GOT3 (cell line): Measurements from ENCODE around the gene KCNJ12.
"Not testable (repeated sequence)": the region's sequence is repeated elsewhere in the genome, so short reads cannot be mapped to it uniquely, and the experiment has no call there.

ENCODE experiments used
- DNase-seq: peaks from one replicate; lab custom pipeline; 2025; ENCODE audit warnings: mixed read lengths; lab: John Stamatoyannopoulos, UW

KCNJ12 gene

DNA sequence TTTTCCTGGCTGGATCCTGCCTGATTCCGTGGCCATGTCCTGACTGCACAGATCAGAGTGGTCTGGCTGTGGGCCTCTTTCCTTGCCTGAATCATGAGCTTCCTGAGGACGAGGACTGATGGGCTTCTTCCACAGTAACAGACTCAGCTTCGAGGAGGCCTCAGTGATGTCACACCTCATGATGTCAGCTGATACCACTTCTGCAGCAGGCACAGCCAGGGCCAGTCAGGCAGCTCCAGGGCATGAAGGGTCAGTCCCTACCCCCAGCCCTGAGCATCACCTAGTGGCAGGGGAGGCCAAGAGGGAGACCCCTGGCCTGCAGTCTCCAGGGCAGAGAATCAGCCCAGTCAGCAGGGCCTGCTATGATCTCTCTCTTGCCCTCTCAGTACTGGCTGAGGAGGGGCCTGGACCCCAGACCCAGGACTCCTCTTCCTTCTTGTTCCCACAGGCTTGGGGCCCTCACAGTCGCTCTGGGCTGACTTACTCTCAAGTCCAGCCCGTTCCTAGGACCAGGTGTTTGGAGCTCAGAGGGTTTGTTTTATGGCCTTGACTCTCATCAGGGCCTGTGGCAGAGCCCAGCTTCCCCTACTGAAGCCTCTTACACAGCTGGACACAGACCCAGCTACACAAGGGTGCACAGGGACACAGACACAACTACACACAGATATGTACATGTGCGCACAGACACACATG lies 26.7 kb upstream of the KCNJ12 start:
- not testable (repeated sequence) for DNase-seq

DNA sequence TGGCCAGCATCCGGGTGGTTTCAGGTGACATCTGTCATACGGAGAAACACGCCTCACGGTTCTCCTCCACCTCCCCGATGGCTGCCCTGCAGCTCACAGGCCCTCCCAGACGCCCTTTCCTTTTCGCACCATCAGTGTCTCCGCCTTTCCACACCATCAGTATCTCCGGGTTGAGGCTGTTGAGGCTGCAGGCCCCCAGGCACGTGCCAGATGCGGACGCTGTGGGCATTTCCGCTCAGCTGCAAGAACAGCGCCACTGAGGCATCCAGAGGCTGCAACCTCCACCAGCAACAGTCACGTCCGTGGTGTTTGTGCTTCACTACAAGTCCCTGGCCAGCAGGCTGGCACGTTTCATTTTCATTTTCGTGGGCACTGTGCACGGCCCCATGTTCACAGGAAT lies 25.7 kb upstream of the KCNJ12 start:
- not testable (repeated sequence) for DNase-seq

DNA sequence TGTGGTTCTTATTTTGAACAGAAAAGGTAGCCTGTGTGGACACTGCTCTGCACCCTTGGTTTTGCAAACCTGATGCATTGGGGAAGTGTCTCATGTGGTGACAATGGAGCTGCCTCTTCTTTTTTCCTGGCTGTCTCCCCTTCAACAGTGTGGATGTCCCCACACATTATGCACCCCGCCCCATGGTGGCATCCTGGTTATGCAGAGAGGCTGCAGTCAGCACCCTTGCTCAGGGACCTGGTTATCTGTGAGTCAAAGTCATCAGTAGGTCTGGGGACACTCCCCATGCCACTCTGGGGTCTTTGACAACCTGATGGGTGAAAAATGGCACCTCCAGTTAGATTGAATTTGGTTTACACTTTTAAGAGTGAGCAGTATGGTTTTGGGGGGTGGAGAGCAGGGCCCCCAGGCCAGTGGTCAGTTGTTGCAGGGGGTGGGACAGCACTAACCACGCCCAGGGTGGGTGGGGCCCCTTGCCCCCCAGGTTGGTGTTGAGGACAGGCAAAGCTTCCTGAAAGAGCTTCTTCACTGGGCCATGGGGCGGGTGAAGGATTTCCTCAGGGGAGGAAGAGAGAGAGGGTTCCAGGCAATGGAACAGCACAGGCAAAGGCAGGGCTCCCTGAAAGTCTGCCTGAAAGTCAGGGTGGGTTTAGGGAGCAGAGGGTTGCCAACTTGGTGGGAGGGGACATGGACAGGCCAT lies 24.6 kb upstream of the KCNJ12 start:
- no peak for DNase-seq

DNA sequence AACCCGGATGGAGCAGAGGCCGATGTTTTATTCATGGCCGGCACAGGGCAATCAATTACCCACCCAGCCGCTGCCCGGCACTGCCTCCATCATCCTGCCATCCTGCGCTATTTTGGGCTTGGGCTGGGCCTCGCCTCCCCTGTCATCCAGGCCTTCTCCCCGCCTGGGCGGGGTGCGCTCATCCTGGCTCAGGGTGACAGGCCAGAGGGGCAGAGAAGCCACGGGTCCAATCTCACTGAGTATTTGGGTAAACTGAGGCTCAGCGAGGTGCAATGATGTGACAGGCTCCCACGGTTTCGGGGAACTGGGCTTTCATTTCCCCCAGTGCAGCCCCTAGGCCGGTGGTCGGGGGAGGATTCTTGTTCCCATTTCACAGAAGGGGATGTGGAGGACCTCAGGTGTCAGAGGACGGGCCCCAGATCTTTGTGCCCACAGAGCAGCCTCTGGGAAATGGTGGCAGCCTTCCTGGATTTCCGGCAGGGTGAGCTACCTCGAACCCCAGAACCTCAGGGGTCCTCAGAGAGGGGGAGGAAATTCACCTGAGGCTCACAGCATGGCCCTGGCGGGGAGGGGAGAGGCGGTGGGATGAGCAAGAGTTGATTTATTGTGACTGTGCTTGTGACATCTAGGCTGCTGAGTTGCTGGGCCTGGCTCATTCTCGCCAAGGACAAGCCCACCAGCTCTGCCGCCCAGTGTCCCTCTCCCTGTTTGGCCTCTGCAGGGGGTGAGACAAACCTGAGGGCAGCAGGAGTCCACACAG lies 23.8 kb upstream of the KCNJ12 start:
- no peak for DNase-seq

DNA sequence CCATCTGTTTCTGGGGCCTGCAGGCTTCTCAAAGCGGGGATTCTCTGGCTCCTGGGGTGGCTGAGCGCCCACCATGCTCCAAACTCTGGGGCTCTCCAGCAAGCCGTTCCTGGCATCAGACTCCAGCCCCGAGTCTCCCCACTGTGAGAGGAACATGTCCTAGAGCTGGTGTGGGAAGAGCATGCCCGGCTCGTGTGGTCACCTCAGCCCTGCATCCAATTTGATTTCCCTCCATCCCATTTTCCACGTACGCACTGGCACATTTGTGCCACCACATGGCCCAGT lies 23.2 kb upstream of the KCNJ12 start:
- no peak for DNase-seq

DNA sequence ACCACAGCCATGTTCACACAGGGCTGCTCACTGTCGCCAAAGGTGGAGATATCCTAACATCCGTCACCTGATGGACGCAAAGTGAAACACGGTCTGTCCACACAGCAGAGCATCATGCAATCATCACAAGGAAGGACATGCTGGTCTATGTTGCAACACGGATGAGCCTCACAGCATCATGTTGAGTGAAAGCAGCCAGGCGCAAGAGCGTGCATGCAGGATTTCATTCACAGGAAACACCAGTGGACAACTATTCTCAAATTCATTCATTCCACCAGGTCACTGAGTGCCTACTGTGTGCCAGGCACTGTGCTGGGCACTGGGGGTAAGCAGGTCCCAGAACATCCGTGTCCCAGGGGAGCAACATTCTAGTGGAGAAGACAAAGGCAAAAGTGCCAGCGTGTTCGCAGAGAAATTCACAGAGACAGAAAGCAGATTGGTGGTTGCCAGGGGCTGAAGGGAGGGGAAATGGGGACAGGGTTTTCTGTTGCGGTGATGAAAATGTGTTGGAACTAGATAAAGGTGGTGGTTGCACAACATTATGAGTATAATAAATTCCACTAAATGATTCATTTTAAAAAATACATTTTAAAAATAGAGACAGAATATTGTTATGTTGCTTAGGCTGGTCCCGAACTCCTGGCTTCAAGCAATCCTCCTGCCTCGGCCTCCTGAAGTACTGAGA lies 22.7 kb upstream of the KCNJ12 start:
- no peak for DNase-seq

DNA sequence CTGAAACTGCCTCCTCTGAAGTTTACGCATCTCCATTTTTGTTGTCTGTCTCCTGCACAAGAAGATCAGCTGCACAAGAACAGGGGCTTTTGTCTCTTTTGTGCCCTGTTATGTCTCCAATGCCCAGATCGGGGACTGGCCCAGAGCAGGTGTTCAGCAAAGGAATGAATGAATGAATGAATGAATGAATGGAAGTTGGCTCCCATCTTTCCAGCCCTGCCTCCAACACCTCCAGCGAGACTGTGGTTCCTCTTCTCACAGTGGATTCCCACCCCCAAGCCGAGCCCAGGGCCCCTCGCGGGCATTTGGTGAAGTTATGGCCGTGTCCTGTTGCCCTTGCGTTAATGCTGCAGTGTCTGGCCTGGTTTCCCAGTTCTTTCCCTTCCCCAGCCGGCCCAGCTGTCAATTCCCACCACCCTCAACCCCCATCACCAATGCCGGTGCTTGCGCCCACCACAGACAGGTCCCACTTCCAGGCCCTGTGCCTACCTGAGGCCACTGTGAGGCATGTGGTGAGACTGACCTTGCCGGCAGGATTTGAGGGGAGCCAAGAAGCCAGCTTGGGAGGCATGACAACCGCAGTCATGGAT lies 21.3 kb upstream of the KCNJ12 start:
- DNase-seq: no peak

DNA sequence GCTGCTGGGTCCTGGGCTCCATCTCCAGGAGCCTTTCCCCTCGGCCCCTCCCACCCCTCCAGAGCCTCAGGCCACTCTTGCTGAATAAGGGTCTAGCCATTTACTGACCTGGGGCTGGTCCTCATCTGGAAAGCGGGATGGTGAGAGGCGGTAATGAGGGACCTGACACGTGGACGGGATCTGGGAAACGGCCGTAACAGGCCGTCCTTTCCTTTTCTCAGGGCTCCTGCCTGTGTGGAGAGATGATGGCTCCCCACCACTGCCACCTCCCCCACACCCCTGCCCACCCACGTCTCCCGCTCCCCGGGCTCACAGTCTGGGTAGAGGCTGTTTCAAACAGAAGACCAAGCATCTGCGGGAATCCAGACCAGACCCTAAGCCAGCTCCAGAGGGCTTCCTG lies 20.6 kb upstream of the KCNJ12 start:
- no peak for DNase-seq

DNA sequence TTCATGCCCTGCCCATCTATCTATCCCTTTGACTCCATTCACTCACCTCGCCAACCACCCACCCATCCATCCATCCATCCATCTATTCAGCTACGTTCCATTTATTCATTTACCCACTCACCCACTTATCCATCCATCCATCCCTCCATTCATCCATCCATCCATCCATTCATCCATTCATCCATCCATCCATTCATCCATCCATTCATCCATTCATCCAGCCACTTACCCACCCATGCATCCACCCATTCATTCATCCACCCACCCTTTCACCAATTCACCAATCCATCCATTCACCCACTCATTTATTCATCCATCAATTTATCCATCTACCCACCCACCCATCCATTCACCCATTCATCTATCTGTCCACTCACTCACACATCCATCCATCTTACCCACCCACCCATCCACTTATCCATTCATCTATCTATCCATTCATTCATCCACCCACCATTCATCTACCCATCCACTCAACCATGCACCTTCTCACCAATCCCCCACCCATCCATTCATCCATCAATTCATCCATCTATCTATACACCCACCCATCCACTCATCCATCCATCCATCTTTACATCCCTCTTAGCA lies 19.5 kb upstream of the KCNJ12 start:
- DNase-seq: no peak

DNA sequence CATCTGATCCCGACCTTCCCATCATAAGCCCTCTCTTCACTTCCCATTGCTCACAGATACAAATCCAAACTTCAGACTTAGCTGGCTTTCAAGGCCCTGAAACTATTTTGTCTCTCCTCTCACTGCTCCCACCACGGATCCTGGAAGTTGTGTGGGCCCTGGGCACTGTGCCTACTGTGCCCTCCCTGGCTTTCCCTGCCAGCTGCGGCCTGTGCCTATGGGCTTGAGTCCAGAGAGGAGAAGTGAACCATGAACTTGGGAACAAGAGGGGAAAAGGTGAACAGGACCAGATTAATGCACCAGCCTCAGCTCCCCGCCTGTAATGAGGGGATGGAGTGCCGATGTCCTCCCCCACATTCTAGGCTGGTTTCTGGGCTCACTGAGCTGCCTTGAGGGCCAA lies 18.9 kb upstream of the KCNJ12 start:
- DNase-seq: no peak

DNA sequence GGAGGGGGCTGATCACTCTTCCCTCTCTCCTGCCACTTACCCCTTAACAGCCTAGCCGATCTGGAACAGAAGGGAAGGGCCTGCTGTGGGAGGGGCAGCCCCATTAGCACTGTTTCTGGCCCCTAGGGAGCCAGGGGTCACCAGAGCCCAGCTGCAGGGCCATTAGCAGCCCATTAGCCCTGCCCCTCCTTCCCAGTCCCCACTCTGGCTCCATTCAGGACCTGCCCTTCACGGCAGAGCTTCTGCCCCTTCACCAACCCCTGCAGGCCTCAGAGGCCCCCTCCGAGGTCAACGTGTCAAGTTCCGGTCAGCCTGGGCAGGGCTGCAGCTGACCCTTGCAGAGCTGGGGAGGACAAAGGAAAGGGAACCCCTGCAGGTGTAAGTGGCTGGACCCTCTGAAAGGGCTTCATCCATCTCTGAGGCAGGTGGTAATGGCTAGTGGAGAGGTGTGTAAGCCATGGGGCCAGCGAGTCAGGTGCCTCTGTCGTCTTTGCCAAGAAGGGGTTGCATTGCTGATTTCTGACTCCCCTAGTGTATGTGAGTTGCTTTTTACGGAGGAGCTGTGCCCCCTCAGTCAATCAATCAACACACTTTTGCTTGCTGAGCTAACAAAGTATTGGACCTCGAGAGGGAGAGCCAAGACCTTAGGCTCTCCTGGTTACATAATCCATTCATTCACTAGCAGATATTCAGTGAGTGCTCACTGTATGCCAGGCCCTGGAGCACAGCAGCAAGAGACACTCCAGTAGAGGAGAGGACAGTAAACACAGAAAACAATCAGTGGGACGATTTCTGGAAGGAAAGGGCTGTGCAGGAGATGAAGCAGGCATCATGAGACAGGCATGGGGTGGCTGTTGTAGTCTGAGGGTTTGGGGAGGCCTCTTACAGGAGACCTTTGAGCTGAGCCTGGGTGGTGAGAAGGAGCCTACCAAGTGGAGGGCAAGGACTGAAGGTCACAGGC lies 18.2 kb upstream of the KCNJ12 start:
- no peak for DNase-seq

DNA sequence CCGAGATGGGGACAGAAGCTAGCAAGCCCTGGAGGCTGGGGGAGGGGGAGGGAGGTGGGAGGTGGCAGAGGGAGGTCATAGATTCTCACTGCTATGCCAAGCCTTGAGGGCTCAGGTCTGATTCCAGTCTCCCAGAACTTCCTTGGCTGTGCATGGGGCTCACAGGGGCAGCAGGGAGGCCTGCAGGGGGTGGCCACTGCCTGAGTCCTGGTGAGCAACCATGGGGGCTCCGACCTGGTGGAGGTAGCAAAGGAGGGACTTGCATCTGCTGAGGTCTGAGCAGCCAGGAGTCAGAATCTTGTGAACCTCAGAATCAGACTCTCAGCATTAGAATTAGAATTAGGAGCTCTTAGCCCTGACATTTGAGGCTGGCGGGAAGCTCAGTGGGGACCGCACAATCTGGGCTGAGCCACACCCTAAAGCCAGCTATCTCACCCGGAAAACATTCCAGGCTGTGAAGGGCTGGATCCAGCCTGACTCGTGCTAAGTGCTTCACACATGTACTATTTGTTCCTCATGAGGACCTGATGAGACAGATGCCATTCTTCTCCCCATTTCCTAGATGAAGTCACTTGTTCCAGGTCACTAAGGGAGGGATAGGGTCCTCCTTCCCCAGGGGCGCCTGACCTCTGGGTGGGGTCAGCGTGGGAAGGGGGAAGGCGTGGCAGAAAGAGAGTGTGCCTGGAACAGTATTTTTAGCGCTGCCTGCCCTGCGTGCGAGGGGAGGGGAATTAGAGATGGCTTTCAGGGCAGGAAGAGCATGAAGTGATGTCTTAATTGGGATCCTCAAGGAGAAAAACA lies 17.3 kb upstream of the KCNJ12 start:
- DNase-seq: no peak

DNA sequence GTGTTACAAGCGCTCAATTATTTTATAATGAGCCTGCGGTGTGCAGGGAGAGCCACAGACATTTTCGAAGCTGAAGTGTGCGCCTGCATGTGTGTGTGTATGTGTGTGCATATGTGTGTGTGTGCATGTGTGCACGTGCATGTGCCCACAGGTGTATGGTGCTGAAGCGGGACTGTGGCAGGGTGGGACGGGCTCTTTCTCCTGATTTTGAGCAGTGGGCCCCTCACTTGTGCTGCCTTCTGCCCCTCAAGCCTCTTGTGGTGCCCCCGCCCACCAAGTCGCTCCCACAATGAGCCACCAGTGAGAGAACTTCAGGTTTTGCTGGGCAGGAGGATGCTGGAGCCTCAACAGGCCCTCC lies 16.7 kb upstream of the KCNJ12 start:
- DNase-seq: no peak

DNA sequence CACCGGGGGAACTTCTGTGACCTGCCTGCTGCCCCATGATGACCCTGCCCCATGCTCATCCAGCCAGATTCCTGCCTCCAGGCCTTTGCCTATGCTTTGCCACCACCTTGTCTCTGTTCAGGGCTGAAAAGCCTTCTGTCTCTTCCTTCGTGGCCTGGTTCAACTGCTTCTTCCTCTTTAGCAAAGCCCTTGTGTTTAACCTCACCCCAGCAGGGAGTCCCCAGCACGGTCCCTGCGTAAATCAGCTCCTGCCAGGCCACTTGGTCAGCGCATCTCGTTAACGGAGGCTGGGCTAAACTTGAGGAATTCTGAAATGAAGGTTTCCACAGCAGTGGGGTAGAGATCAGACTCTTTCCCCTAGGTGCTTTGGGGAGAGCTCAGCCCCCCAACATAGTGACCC lies 16.1 kb upstream of the KCNJ12 start:
- no peak for DNase-seq

DNA sequence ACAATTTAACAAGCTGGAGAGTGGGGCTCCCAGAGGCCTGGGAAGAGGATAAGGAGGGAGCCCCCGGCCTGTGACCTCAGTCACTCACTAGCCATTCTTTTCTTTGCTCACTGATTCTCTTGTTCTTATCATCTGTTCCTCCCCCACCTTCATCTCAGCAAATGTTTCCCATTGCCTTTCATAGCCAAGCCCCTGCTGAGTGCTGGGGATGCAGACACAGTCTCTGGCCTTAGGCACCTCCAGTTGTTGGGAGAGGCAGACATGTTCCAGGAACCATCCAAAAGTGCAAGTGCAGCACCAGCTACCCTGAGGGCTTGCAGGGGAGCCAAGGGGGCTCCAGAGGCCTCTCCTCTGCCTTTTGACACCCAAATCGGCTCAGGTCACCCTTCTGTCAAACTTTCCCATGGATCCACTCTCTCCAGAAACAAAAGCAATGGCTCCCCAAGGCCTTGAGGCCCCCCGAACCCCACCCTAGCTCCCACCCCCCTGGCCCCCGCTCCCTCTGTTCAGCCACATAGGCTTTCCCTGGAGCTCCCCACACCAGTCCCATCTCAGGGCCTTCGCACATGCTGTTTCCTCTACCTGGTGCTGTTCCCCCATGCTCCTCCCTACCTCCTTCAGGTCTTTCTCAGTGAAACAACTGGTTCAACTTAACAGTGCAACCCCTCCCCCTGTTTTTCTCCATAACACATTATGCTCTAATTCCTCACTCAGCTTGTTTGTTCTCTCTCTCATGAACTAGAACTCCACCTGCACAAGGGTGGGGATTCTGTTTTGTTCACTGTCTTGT lies 14.9 kb upstream of the KCNJ12 start:
- DNase-seq: no peak

DNA sequence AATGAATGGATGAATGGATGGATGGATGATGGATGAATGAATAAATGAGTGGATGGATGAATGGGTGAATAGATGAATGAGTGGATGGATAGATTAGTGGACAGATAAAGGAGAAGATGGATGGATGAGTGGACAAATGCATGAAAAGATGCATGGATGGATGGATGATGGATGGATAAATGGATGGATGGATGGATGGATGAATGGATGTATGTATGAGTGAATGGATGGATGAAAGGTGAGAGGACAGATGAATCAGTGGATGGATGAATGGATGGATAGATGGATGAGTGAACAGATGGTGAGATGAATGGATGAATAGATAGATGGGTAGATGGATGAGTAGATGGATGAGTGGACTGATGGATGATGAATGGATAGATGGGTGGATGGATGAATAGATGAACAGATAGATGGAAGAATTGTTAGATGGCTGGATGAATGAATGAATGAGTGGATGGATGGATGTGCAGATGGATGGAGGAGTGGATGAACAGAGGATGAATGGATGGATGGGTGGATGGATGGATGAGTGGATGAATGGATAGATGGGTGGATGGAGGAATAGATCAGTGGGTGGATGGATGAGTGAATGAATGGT lies 13.7 kb upstream of the KCNJ12 start:
- DNase-seq: no peak

DNA sequence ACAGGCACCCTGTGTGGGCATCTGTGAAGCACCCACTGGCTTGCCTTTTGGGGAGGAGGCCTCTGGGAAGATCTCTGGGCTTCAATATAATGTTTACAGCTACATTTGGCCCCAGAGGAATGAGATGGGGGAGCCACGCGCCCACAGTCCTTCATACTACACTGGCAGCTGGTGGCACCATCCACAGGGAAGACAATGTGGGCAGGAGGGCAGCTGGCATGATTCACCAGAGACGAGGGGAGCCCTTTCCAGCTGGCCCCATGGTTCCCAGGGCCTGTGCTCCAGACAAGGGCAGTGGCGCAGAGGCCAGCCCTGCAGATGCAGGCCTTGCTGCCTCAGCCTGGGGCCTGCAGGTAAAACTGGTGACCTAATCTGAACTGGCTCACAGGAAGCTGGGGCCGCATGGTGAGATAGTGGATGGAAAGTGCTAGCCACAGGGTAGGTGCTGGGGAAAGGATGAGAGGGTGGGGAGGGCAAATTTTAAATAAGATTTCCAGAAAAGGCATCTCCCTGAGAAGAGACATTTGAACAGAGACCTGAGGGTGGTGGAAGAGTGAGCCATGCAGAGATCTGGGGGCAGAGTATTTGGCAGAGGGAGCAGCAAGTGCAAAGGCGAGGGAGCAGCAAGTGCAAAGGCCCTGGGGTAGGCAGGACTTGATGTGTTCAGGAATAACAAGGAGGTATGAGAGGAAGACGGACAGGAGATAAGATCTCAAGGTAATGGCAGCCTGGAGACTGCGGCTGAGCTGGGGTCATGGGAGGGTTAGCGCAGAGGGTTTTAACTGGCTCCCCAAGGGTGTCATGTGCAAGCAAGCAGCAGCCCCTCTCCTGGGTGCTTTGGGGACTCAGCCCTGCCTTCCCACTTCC lies 12.1 kb upstream of the KCNJ12 start:
- DNase-seq: no peak

DNA sequence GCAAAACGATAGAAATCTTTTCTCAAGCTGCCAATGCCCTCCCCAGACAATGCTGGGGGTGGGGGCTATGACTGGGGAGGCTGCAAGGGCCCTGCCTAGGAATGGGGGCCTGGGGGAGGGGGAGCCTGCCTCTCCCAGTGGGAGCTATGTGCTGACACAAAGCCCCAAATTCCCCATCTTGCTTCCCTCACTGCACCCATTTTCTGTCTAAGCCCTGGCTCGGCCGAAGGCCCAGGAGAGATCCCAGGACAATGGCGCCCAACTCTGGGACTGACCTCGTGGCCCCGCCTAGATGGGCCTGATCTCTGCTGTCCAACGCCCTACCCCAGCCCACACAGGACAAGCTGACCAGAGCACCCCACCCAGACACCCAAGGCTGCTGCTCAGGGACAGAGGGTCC lies 11.1 kb upstream of the KCNJ12 start:
- DNase-seq: no peak
